Umbilical cord (tissue), 2 donors: Measurements from ENCODE around the gene S100A5. TPM values are rescaled to one million over a fixed set of nuclear protein-coding genes. Genes with fewer than 3 reads are reported as not detected.

Experiments used
- DNase-seq: peaks from one replicate; pipeline ENCODE4 v3.0.0-alpha.2; 2015; ENCODE audit warnings: low spot score
- total RNA-seq: library from RNA; depleted of rRNA; stranded (reverse); fragments of >200 nt; gene quantifications from one replicate; pipeline ENCODE4 v1.2.3, GENCODE V29; 2014; ENCODE audit warnings: low replicate concordance; ENCODE audit not compliant: insufficient read depth

Gene S100A5
- total RNA-seq, 1 donor from 2014 or later = not detected

- no peak for DNase-seq
Measured at GRCh38 chr1:153509036-153509435, 31.7 kb downstream of the S100A5 start.

GRCh38 chr1:153507926-153508583 is 32.7 kb downstream of the S100A5 start:
- no peak for DNase-seq

- peak; percentile 97 for DNase-seq
Measured at GRCh38 chr1:153506831-153507413, 33.8 kb downstream of the S100A5 start.

GRCh38 chr1:153506386-153506785 is 34.3 kb downstream of the S100A5 start:
- no peak for DNase-seq

- DNase-seq = no peak
Measured at GRCh38 chr1:153505576-153505975, 35.2 kb downstream of the S100A5 start.

- DNase-seq = no peak
Measured at GRCh38 chr1:153503766-153504165, 37.0 kb downstream of the S100A5 start.

GRCh38 chr1:153498746-153499145 is 42.0 kb downstream of the S100A5 start:
- no peak for DNase-seq

- DNase-seq = no peak
Measured at GRCh38 chr1:153495536-153495935, 45.2 kb downstream of the S100A5 start.

GRCh38 chr1:153494976-153495535 is 45.7 kb downstream of the S100A5 start:
- peak; percentile 66 for DNase-seq

- peak; percentile 23 for DNase-seq
Measured at GRCh38 chr1:153493343-153493960, 47.3 kb downstream of the S100A5 start.

GRCh38 chr1:153490272-153491051 is 50.3 kb downstream of the S100A5 start:
- DNase-seq = peak; percentile 85

- peak; percentile 70 for DNase-seq
Measured at GRCh38 chr1:153488731-153489130, 52.0 kb downstream of the S100A5 start.

- DNase-seq = no peak
Measured at GRCh38 chr1:153487707-153488106, 53.0 kb downstream of the S100A5 start.

Other genes with a start within 250 kb of the S100A5 start
- gene PGLYRP3, start 228.0 kb downstream of the S100A5 start, total RNA-seq = not detected
- gene PGLYRP4, start 192.1 kb downstream of the S100A5 start, total RNA-seq = 0.48 TPM
- 224 TPM for gene S100A9, start 183.1 kb downstream of the S100A5 start, total RNA-seq
- gene S100A12, start 165.3 kb downstream of the S100A5 start, total RNA-seq = not detected
- gene S100A8, start 149.9 kb downstream of the S100A5 start, total RNA-seq = 16.6 TPM
- 2.9 TPM for gene S100A7A, start 124.4 kb downstream of the S100A5 start, total RNA-seq
- not detected for gene S100A7, start 80.3 kb downstream of the S100A5 start, total RNA-seq
- 216 TPM for gene S100A6, start 4.9 kb downstream of the S100A5 start, total RNA-seq
- gene S100A4, start 4.9 kb upstream of the S100A5 start, total RNA-seq = 122 TPM
- not detected for gene S100A3, start 8.3 kb upstream of the S100A5 start, total RNA-seq
- 20.7 TPM for gene S100A2, start 24.9 kb upstream of the S100A5 start, total RNA-seq
- gene S100A16, start 72.2 kb upstream of the S100A5 start, total RNA-seq = 40.0 TPM
- 29.6 TPM for gene S100A14, start 75.4 kb upstream of the S100A5 start, total RNA-seq
- gene S100A13, start 86.6 kb upstream of the S100A5 start, total RNA-seq = 26.5 TPM
- 0.24 TPM for gene S100A1, start 87.5 kb upstream of the S100A5 start, total RNA-seq
- 30.6 TPM for gene CHTOP, start 93.1 kb upstream of the S100A5 start, total RNA-seq
- gene SNAPIN, start 117.8 kb upstream of the S100A5 start, total RNA-seq = 36.6 TPM
- 72.2 TPM for gene ILF2, start 130.1 kb upstream of the S100A5 start, total RNA-seq
- 3.1 TPM for gene NPR1, start 137.8 kb upstream of the S100A5 start, total RNA-seq
- gene INTS3, start 187.1 kb upstream of the S100A5 start, total RNA-seq = 31.8 TPM
- 22.9 TPM for gene SLC27A3, start 234.5 kb upstream of the S100A5 start, total RNA-seq